ENCODE data around the gene LGI4.

The LGI4 gene

GRCh38 chr19:35178701-35179100 is 43.8 kb upstream of the LGI4 start:
- no peaks in the 10 kb centered on the region for H3F3A ChIP-seq (ENCODE audit: insufficient read depth)
- H3K9me2 ChIP-seq (replicated peaks; ENCODE audit: insufficient read depth, low read length), result no peaks in the 10 kb centered on the region
- H3K27ac ChIP-seq (ENCODE audit: low read depth, low read length), result no peak overlapping the region
- no peaks in the 10 kb centered on the region for H4K20me1 ChIP-seq (ENCODE audit: low read depth, low read length)
- no peaks in the 10 kb centered on the region; the same call in 1 of the 2 replicates for H3K9me3 ChIP-seq (ENCODE audit: insufficient read depth, low read length)
- H3K36me3 ChIP-seq (ENCODE audit: low read length), result no peaks in the 10 kb centered on the region
- H3K9ac ChIP-seq (ENCODE audit: low read length), result no peak overlapping the region
- no peak overlapping the region for H2AFZ ChIP-seq (ENCODE audit: low read depth, low read length, severe bottlenecking)
- TF ChIP-seq CTCF (IDR thresholded peaks at IDR 0.05; ENCODE audit: insufficient read depth, low read length, poor library complexity, severe bottlenecking), result no peak
- no peak for TF ChIP-seq EZH2phosphoT487 (conservative IDR thresholded peaks at IDR 0.05; ENCODE audit: low read length)
- no peak overlapping the region for H3K4me3 ChIP-seq (ENCODE audit: insufficient read depth, low read length, poor library complexity, severe bottlenecking)
- no peak overlapping the region for H3K4me2 ChIP-seq (ENCODE audit: low read depth, low read length, poor library complexity, severe bottlenecking)
- H3K79me2 ChIP-seq (ENCODE audit: insufficient read depth, low read length), result no peaks in the 10 kb centered on the region
- no peaks in the 10 kb centered on the region for H3K27me3 ChIP-seq (ENCODE audit: low read length)

GRCh38 chr19:35177377-35178274 is 42.8 kb upstream of the LGI4 start:
- Histone ChIP-seq H3K79me2 (ENCODE audit: insufficient read depth, low read length) (no peaks in the 10 kb centered on the region), H4K20me1 (ENCODE audit: low read depth, low read length) (no peaks in the 10 kb centered on the region), H3K9me2 (replicated peaks; ENCODE audit: insufficient read depth, low read length) (no peaks in the 10 kb centered on the region), H3K9ac (ENCODE audit: low read length) (no peak overlapping the region), H3K9me3 (ENCODE audit: insufficient read depth, low read length) (no peaks in the 10 kb centered on the region; the same call in 1 of the 2 replicates), H2AFZ (ENCODE audit: low read depth, low read length, severe bottlenecking) (no peak overlapping the region), H3K4me3 (ENCODE audit: insufficient read depth, low read length, poor library complexity, severe bottlenecking) (no peak overlapping the region), H3K27me3 (ENCODE audit: low read length) (no peaks in the 10 kb centered on the region), H3K4me2 (ENCODE audit: low read depth, low read length, poor library complexity, severe bottlenecking) (no peak overlapping the region), H3F3A (ENCODE audit: insufficient read depth) (no peaks in the 10 kb centered on the region), H3K27ac (ENCODE audit: low read depth, low read length) (no peak overlapping the region), H3K36me3 (ENCODE audit: low read length) (no peaks in the 10 kb centered on the region)
- TF ChIP-seq EZH2phosphoT487 (conservative IDR thresholded peaks at IDR 0.05; ENCODE audit: low read length) (no peak), CTCF (IDR thresholded peaks at IDR 0.05; ENCODE audit: insufficient read depth, low read length, poor library complexity, severe bottlenecking) (no peak)

- Histone ChIP-seq H3K36me3 (ENCODE audit: low read length) (no peaks in the 10 kb centered on the region), H3K4me2 (ENCODE audit: low read depth, low read length, poor library complexity, severe bottlenecking) (no peak overlapping the region), H3F3A (ENCODE audit: insufficient read depth) (no peaks in the 10 kb centered on the region), H3K27ac (ENCODE audit: low read depth, low read length) (no peak overlapping the region), H3K27me3 (ENCODE audit: low read length) (no peaks in the 10 kb centered on the region), H3K9me3 (ENCODE audit: insufficient read depth, low read length) (no peaks in the 10 kb centered on the region; the same call in 1 of the 2 replicates), H4K20me1 (ENCODE audit: low read depth, low read length) (no peaks in the 10 kb centered on the region), H3K9ac (ENCODE audit: low read length) (no peak overlapping the region), H3K9me2 (replicated peaks; ENCODE audit: insufficient read depth, low read length) (no peaks in the 10 kb centered on the region), H3K79me2 (ENCODE audit: insufficient read depth, low read length) (no peaks in the 10 kb centered on the region), H2AFZ (ENCODE audit: low read depth, low read length, severe bottlenecking) (no peak overlapping the region), H3K4me3 (ENCODE audit: insufficient read depth, low read length, poor library complexity, severe bottlenecking) (no peak overlapping the region)
- TF ChIP-seq EZH2phosphoT487 (conservative IDR thresholded peaks at IDR 0.05; ENCODE audit: low read length) (no peak), CTCF (IDR thresholded peaks at IDR 0.05; ENCODE audit: insufficient read depth, low read length, poor library complexity, severe bottlenecking) (no peak)
Observed at GRCh38 chr19:35176181-35176570, 41.3 kb upstream of the LGI4 start.
